HCT116 (cell line): Measurements from ENCODE around the gene PXK.

Experiments
- EGR1 ChIP-seq: IDR thresholded peaks from 2 replicates; pipeline ENCODE4 v1.6.1; 2012; ENCODE audit warnings: low read depth
- EZH2phosphoT487 ChIP-seq: fragments of 200-600 bp; IDR thresholded peaks from 2 replicates; pipeline ENCODE4 v1.6.1; 2018; ENCODE audit warnings: antibody characterized with exemption, borderline replicate concordance
- FOSL1 ChIP-seq: IDR thresholded peaks from 2 replicates; pipeline ENCODE4 v1.6.1; 2012; ENCODE audit warnings: low read depth
- POLR2A ChIP-seq: IDR thresholded peaks from 2 replicates; pipeline ENCODE4 v1.7.0; 2011; ENCODE audit warnings: borderline replicate concordance; ENCODE audit not compliant: insufficient read depth, insufficient read length; ENCODE audit errors: extremely low read depth
- POLR2AphosphoS5 ChIP-seq: IDR thresholded peaks from 2 replicates; pipeline ENCODE4 v1.6.1; 2011; ENCODE audit warnings: mild to moderate bottlenecking, low read depth, low read length, moderate library complexity
- SIN3A ChIP-seq: IDR thresholded peaks from 2 replicates; pipeline ENCODE4 v1.6.1; 2012; ENCODE audit warnings: low read depth
- YY1 ChIP-seq: IDR thresholded peaks from 2 replicates; pipeline ENCODE4 v1.6.1; 2011; ENCODE audit warnings: low read length, low read depth, moderate library complexity, mild to moderate bottlenecking; ENCODE audit not compliant: insufficient replicate concordance; ENCODE audit errors: extremely low read depth
- TF ChIP-seq, protein P1 (sequence below), 3 experiments: fragments of 200-600 bp in 1 of 3; sonication (generic) in 1 of 3; IDR thresholded peaks in 2 of 3; conservative IDR thresholded peaks in 1 of 3; 2 replicates each; pipeline ENCODE4 v1.5.1; 2012 to 2017; ENCODE audit warnings: low read depth in 2 of 3, low read length in 2 of 3, antibody characterized with exemption in 1 of 3, borderline replicate concordance in 1 of 3, control low read depth in 1 of 3, mild to moderate bottlenecking in 1 of 3, mixed read lengths in 1 of 3, mixed run types in 1 of 3, moderate library complexity in 1 of 3; ENCODE audit not compliant: insufficient read depth in 1 of 3
- TF ChIP-seq, protein P2 (sequence below): IDR thresholded peaks from 2 replicates; pipeline ENCODE4 v1.6.1; 2012
- TF ChIP-seq, protein P3 (sequence below): IDR thresholded peaks from 2 replicates; pipeline ENCODE4 v1.6.1; 2012; ENCODE audit warnings: low read depth

DNA sequence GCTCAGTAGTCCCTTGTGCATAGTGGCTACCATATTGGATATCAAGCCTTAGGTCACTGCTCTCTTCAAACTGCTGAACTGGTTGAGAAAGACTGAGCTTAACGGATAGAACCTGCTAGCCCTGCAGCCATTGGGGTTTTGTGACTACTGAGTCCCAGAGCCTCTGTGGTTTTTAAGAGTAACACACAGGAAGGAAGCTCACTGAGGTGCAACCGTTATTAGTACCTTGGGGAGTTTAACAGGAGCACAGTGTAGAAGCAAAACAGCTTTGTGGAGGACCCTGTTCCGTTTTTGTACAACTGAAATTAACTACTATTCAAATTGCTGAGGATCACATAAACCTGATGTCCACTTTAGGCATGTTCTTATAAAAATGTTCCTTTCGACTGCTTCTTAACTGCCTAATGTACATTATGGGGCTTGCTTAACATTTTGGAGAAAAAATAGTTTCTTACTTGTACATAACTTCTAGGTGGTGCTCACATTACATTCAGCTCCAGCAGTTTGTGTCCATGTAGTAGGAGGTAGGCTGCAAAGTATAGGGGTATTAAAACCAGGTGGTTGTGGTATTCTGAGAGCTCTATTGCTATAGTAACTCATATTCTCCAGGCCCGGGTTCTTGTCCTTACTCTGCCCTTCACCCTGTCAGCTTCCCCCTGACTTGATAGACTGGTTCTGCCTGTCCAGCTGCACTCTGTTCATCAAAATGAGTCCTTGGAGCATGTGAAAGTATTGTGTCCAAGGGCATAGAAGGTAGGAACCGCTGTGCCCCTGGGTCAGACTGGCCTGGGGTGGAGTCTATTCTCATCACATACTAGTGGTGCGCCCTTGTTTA is 17.3 kb downstream of the PXK start:
- TF ChIP-seq, protein P1, sequence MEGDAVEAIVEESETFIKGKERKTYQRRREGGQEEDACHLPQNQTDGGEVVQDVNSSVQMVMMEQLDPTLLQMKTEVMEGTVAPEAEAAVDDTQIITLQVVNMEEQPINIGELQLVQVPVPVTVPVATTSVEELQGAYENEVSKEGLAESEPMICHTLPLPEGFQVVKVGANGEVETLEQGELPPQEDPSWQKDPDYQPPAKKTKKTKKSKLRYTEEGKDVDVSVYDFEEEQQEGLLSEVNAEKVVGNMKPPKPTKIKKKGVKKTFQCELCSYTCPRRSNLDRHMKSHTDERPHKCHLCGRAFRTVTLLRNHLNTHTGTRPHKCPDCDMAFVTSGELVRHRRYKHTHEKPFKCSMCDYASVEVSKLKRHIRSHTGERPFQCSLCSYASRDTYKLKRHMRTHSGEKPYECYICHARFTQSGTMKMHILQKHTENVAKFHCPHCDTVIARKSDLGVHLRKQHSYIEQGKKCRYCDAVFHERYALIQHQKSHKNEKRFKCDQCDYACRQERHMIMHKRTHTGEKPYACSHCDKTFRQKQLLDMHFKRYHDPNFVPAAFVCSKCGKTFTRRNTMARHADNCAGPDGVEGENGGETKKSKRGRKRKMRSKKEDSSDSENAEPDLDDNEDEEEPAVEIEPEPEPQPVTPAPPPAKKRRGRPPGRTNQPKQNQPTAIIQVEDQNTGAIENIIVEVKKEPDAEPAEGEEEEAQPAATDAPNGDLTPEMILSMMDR (IDR thresholded peaks at IDR 0.05 in 2 of 3, conservative IDR thresholded peaks at IDR 0.05 in 1 of 3; ENCODE audit: borderline replicate concordance in 1 of 3, insufficient read depth in 1 of 3, low read depth in 2 of 3, low read length in 2 of 3) = no peak
- TF ChIP-seq, protein P2, sequence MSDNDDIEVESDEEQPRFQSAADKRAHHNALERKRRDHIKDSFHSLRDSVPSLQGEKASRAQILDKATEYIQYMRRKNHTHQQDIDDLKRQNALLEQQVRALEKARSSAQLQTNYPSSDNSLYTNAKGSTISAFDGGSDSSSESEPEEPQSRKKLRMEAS = no peak
- no peak for TF ChIP-seq SIN3A
- TF ChIP-seq FOSL1 = no peak
- TF ChIP-seq YY1 = no peak
- no peak for TF ChIP-seq EZH2phosphoT487
- TF ChIP-seq, protein P3, sequence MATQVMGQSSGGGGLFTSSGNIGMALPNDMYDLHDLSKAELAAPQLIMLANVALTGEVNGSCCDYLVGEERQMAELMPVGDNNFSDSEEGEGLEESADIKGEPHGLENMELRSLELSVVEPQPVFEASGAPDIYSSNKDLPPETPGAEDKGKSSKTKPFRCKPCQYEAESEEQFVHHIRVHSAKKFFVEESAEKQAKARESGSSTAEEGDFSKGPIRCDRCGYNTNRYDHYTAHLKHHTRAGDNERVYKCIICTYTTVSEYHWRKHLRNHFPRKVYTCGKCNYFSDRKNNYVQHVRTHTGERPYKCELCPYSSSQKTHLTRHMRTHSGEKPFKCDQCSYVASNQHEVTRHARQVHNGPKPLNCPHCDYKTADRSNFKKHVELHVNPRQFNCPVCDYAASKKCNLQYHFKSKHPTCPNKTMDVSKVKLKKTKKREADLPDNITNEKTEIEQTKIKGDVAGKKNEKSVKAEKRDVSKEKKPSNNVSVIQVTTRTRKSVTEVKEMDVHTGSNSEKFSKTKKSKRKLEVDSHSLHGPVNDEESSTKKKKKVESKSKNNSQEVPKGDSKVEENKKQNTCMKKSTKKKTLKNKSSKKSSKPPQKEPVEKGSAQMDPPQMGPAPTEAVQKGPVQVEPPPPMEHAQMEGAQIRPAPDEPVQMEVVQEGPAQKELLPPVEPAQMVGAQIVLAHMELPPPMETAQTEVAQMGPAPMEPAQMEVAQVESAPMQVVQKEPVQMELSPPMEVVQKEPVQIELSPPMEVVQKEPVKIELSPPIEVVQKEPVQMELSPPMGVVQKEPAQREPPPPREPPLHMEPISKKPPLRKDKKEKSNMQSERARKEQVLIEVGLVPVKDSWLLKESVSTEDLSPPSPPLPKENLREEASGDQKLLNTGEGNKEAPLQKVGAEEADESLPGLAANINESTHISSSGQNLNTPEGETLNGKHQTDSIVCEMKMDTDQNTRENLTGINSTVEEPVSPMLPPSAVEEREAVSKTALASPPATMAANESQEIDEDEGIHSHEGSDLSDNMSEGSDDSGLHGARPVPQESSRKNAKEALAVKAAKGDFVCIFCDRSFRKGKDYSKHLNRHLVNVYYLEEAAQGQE = no peak
- TF ChIP-seq POLR2A = no peak
- no peak for TF ChIP-seq EGR1
- TF ChIP-seq POLR2AphosphoS5 = no peak
